Measurements from ENCODE around the gene TEX14. TPM values are rescaled to one million over a fixed set of nuclear protein-coding genes. Genes with fewer than 3 reads are reported as not detected.
"Not testable (repeated sequence)": the region's sequence is repeated elsewhere in the genome, so short reads cannot be mapped to it uniquely, and the experiment has no call there.

TEX14 gene
- total and polyA plus RNA-seq, 11 donors, result 0.04 to 0.36 (median 0.10) TPM; not detected in 3

DNA sequence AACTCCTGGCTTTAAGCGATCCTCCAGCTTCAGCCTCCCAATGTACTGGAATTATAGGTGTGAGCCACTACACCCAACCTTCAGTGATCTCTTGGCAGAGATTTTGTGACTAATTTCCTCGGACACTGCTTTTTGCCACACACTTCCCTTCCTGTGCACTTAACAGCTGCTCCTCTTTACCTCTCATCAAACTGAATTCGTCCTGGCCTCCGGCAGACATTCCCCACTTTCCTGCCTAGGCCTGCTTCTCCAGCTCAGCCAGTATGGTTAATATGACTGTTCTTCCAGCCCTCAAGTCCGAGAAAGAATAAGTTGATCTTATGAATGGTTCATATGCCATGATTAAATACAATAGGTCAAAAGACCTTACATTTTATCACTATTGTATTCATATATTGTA is 108.4 kb downstream of the TEX14 start:
- TF ChIP-seq POLR2A (IDR thresholded peaks at IDR 0.05), result no peak
- TF ChIP-seq, protein P1, sequence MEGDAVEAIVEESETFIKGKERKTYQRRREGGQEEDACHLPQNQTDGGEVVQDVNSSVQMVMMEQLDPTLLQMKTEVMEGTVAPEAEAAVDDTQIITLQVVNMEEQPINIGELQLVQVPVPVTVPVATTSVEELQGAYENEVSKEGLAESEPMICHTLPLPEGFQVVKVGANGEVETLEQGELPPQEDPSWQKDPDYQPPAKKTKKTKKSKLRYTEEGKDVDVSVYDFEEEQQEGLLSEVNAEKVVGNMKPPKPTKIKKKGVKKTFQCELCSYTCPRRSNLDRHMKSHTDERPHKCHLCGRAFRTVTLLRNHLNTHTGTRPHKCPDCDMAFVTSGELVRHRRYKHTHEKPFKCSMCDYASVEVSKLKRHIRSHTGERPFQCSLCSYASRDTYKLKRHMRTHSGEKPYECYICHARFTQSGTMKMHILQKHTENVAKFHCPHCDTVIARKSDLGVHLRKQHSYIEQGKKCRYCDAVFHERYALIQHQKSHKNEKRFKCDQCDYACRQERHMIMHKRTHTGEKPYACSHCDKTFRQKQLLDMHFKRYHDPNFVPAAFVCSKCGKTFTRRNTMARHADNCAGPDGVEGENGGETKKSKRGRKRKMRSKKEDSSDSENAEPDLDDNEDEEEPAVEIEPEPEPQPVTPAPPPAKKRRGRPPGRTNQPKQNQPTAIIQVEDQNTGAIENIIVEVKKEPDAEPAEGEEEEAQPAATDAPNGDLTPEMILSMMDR (IDR thresholded peaks at IDR 0.05), result no peak
- H3K27ac ChIP-seq, result no peak overlapping the region
- H3K4me1 ChIP-seq, result no peaks in the 10 kb centered on the region
- intact Hi-C loops (cut with DNase I), result loop anchor here in 5 of 10 donors (10.0 kb wide), 2 partner anchors 59 to 111 kb away; partner anchors contain the start of genes RAD51C (in 4 of the 5) and TEX14 (in 4 of the 5)
- DNase-seq, result no peak
- H3K9me3 ChIP-seq, result no peaks in the 10 kb centered on the region
- H3K27me3 ChIP-seq, result no peaks in the 10 kb centered on the region
- H3K4me3 ChIP-seq, result no peak overlapping the region
- WGBS, 4 donors, result 77 to 83% (median 78%) methylated on average over 5 of the region's 5 CpGs
- ATAC-seq, result no peak
- H3K36me3 ChIP-seq, result no peaks in the 10 kb centered on the region

DNA sequence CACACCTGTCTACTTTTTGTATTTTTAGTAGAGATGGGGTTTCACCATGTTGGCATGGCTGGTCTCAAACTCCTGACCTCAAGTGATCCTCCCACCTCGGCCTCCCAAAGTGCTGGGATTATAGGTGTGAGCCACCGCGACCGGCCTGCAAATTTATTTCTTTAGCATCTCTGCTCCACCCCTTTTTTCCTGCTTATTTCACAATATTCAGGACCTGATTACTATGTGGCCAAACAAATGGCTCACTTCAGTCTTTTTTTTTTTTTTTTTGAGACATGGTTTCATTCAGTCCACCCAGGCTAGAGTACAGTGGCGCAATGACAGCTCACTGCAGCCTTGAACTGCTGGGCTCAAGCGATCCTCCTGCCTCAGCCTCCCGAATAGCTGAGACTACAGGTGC is 109.1 kb downstream of the TEX14 start:
- not testable (repeated sequence) for H3K27ac ChIP-seq, H3K4me1 ChIP-seq, H3K9me3 ChIP-seq, H3K36me3 ChIP-seq, H3K27me3 ChIP-seq, DNase-seq, ATAC-seq, H3K4me3 ChIP-seq
- intact Hi-C loops (cut with DNase I), result loop anchor here in 5 of 10 donors (10.0 kb wide), 2 partner anchors 58 to 112 kb away; partner anchors contain the start of genes RAD51C (in 4 of the 5) and TEX14 (in 4 of the 5)
- WGBS, 4 donors, result 92 to 93% (median 93%) methylated on average over 7 of the region's 7 CpGs

DNA sequence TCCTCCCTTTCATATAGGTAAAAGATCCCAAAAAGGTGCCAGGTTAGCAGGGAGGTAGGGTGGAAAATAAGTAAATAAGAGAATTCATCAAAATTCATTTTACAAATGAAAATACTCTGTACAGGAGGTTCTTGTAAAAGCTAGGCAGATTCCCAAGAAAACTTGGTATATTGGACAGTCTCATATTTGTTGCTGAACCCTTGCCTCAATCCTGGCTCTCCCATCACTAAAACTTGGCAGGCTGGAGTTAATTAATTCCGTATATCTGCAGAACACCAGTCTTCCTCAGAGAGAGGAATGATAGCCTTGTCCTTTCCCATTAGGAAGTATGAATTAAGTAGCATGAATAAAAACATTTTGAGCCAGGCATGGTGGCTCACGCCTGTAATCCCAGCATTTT is 111.2 kb downstream of the TEX14 start:
- Histone ChIP-seq H3K4me1 (peaks cover 0 to 12% (median under 1%) of the 10 kb centered on the region in 12 donors), H3K36me3 (no peaks in the 10 kb centered on the region), H3K27ac (no peak overlapping the region), H3K4me3 (no peak overlapping the region), H3K9me3 (no peaks in the 10 kb centered on the region), H3K27me3 (no peaks in the 10 kb centered on the region)
- TF ChIP-seq POLR2A (IDR thresholded peaks at IDR 0.05), result no peak
- TF ChIP-seq, protein P1 (IDR thresholded peaks at IDR 0.05), result no peak
- no peak for DNase-seq
- 71 to 93% (median 80%) methylated on average over 2 of the region's 2 CpGs for whole genome bisulfite sequencing, 4 donors
- ATAC-seq, result no peak
- intact Hi-C loops (cut with DNase I), result loop anchor here in 5 of 10 donors (10.0 kb wide), 2 partner anchors 56 to 114 kb away; partner anchors contain the start of genes RAD51C (in 4 of the 5) and TEX14 (in 4 of the 5)

DNA sequence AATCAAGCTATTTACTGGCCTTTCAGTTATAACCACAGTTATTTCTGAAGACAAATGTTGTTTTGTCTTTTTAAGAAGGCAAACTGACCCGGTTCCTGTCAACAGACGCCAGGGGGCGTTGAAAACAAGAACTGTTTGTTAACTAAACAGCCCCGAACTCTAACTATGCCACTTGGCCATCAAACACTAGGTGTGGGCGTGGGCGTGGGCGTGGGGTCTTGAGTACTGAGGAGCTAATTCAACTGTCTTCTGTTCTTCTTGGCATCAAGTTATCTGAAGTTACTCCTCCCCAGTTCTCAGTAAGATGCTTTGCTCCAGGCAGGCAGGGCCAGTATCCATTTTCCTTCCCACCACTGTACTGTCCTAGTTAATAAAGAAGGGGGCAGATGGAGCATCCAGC is 114.1 kb downstream of the TEX14 start:
- ATAC-seq, result peak in 2 of 4 donors; percentile 30 to 31
- TF ChIP-seq POLR2A (IDR thresholded peaks at IDR 0.05), result no peak
- TF ChIP-seq, protein P1 (IDR thresholded peaks at IDR 0.05), result peak; percentile 43 to 72 (median 59)
- intact Hi-C loops (cut with DNase I), result loop anchor here in 6 of 10 donors (2.0 to 10.0 kb wide), 8 partner anchors 35 to 430 kb away; a partner anchor contains a TSS
- Histone ChIP-seq H3K27ac (no peak overlapping the region), H3K4me3 (no peak overlapping the region), H3K36me3 (no peaks in the 10 kb centered on the region), H3K4me1 (peaks cover 0 to 12% (median 2%) of the 10 kb centered on the region in 12 donors), H3K9me3 (no peaks in the 10 kb centered on the region), H3K27me3 (no peaks in the 10 kb centered on the region)
- DNase-seq, result peak in 4 of 5 donors; percentile 30 to 56 (median 40)
- 10 to 17% (median 13%) methylated on average over 7 of the region's 7 CpGs for WGBS, 4 donors

Measured in heart left ventricle (tissue), 16 donors.